Measurements from ENCODE around the gene BDH1. TPM values are rescaled to one million over a fixed set of nuclear protein-coding genes. Genes with fewer than 3 reads are reported as not detected.

The BDH1 gene
- total RNA-seq = 0.72 and 3.2 TPM in 2 replicates

GRCh38 chr3:197555281-197556261 lies at the start of gene BDH1:
TSS of gene BDH1 (minus strand) at chr3:197555968. CDS start at chr3:197546443, 9,525 bp downstream.

Other genes starting within 250 kb of the BDH1 start
- gene RUBCN, start 180.9 kb upstream of the BDH1 start, total RNA-seq = 11.5 and 16.3 TPM in 2 replicates
- 49.4 and 50.2 TPM in 2 replicates for gene FYTTD1, start 193.9 kb upstream of the BDH1 start, total RNA-seq
- gene LRCH3, start 235.3 kb upstream of the BDH1 start, total RNA-seq = 104 TPM in 2 replicates

Measured in smooth muscle cell of the pulmonary artery (primary cell).